ENCODE results near the gene TTC38. TPM values are rescaled to one million over a fixed set of nuclear protein-coding genes. Genes with fewer than 3 reads are reported as not detected.

Gene TTC38
- total RNA-seq, 1 donor from 2014 or later = 60.7 TPM

DNA sequence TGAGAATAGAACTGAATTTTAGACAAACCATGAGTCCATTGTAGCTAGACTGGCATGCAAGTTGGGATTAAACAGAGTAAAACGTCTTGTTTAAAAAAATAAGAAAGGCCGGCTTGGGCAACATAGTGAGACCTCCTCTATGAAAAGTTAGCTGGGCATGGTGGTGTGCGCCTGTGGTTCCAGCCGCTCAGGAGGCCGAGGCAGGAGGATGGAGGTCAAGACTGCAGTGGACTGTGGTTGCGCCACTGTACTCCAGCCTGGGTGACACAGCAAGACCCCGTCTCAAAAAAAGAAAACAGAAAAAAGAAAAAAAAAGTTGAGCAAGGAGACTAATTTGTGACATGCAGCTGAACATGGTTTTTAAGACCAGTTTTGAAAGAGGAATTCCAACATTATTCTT is 41.2 kb upstream of the TTC38 start:
- no peak for DNase-seq (ENCODE audit: low read depth)
- TF ChIP-seq, protein P1, sequence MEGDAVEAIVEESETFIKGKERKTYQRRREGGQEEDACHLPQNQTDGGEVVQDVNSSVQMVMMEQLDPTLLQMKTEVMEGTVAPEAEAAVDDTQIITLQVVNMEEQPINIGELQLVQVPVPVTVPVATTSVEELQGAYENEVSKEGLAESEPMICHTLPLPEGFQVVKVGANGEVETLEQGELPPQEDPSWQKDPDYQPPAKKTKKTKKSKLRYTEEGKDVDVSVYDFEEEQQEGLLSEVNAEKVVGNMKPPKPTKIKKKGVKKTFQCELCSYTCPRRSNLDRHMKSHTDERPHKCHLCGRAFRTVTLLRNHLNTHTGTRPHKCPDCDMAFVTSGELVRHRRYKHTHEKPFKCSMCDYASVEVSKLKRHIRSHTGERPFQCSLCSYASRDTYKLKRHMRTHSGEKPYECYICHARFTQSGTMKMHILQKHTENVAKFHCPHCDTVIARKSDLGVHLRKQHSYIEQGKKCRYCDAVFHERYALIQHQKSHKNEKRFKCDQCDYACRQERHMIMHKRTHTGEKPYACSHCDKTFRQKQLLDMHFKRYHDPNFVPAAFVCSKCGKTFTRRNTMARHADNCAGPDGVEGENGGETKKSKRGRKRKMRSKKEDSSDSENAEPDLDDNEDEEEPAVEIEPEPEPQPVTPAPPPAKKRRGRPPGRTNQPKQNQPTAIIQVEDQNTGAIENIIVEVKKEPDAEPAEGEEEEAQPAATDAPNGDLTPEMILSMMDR (conservative IDR thresholded peaks at IDR 0.05; ENCODE audit: low read depth, low read length) = no peak
- H3K4me3 ChIP-seq (ENCODE audit: low read depth, low read length) = no peak overlapping the region

DNA sequence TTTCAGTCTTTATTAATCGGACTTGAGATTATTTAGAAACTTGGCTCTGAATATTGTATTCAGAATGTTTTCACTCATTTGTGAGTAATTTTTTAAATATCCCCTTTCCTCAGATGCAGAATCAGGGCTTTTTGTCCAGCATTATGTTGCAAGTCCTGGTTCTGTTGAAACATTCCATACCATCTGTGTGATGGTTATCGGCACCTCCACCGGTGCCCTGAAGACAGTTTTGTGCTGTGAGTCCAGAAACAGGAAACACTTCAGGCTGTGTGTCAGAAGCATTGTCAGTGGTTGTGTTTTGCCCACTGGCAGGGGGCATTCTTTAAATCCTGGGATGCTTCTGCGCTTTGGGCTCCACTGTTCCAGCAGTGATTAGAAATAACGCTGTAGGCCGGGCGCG is 38.1 kb upstream of the TTC38 start:
- no peak overlapping the region for H3K4me3 ChIP-seq (ENCODE audit: low read depth, low read length)
- TF ChIP-seq, protein P1 (conservative IDR thresholded peaks at IDR 0.05; ENCODE audit: low read depth, low read length) = no peak
- no peak for DNase-seq (ENCODE audit: low read depth)

DNA sequence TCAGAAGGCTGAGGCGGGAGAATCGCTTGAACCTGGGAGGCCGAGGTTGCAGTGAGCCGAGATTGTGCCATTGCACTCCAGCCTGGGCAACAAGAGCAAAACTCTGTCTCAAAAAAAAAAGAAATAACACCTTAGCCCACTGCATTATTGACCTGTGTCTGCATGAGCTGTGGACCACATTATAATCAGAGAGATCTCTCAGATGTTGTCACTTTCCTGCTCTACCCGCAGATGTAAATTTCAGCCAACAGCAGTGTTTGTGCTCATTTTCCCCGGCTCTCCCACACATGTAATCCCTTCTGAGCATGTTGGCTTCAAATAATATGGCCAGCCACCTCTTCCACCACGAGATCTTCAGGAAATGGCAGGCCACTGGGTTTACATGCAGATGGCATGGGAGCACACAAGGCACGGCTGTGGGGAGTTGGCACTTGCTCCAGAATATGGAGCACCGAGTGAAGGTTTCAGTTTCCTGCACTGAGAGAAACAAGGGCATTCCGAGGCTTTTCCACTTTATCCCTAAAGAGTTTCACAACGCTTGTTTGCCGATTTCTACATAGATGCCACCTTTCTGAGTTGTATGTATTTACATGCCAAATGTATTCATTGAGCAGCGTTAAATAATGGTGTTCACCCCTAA is 37.4 kb upstream of the TTC38 start:
- no peak for DNase-seq (ENCODE audit: low read depth)
- TF ChIP-seq, protein P1 (conservative IDR thresholded peaks at IDR 0.05; ENCODE audit: low read depth, low read length) = no peak
- H3K4me3 ChIP-seq (ENCODE audit: low read depth, low read length) = no peak overlapping the region

DNA sequence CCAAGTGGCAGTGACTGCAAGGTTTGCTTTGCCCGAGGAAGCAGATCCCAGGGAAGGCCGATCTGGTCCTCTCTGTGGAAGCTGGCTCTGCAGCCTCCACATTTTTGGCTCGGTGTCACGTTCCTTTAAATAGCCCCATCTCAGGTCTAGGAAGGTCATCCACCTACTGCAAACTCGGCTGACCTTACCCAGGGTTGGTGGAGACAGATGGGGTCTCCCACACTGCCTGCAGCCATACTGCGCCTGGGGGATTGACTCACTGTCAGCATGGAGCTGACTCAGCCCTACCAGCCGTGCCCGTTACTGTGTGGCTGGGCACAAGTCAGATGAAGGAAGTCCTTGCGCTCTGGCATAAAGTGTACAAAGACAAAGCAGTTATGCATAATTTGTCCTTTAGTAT is 34.6 kb upstream of the TTC38 start:
- TF ChIP-seq, protein P1 (conservative IDR thresholded peaks at IDR 0.05; ENCODE audit: low read depth, low read length) = no peak
- H3K4me3 ChIP-seq (ENCODE audit: low read depth, low read length) = no peak overlapping the region
- no peak for DNase-seq (ENCODE audit: low read depth)

DNA sequence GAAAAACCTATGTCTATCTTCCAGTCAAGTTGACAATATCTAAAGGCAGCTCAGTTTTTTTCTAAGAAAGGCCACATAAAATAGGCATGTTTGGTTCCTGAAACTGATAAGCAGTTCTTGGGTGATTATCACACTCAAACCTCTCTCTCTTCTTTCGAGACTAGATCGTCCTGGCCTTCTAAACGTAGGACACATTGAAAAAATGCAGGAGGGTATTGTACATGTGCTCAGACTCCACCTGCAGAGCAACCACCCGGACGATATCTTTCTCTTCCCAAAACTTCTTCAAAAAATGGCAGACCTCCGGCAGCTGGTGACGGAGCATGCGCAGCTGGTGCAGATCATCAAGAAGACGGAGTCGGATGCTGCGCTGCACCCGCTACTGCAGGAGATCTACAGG is 32.8 kb upstream of the TTC38 start:
- DNase-seq (ENCODE audit: low read depth) = no peak
- H3K4me3 ChIP-seq (ENCODE audit: low read depth, low read length) = no peak overlapping the region
- TF ChIP-seq, protein P1 (conservative IDR thresholded peaks at IDR 0.05; ENCODE audit: low read depth, low read length) = no peak

DNA sequence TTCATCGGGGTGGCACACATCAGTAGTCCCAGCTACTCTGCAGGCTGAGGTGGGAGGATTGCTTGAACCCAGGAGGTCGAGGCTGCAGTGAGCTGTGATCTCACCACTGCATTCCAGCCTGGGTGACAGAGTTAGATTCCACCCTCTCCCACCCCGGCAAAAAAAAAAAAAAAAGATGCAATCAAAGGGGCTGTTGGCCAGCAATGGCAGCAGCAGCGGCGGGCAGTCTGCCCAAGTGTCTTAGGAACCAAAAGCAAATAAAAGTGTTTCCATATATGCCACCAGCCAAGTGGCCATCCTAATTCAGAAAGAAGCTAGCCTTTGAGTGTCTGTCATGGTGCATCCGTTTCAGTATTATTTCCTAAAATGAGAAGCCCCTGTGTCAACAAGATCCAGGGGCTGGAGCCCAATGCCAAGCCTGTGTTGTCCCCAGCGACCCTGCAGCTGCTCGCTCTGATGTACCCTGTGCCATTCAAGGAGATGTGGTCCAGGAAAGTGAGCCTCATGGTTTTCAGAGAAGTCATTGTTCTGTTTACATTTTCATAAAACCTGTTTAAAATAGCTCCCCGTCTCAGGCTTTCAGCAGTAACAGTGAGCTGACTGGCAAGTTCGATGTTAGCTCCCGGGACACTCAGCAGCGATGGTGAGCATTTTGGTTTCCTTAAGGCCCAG is 30.2 kb upstream of the TTC38 start:
- TF ChIP-seq, protein P1 (conservative IDR thresholded peaks at IDR 0.05; ENCODE audit: low read depth, low read length) = no peak
- no peak overlapping the region for H3K4me3 ChIP-seq (ENCODE audit: low read depth, low read length)
- DNase-seq (ENCODE audit: low read depth) = no peak

DNA sequence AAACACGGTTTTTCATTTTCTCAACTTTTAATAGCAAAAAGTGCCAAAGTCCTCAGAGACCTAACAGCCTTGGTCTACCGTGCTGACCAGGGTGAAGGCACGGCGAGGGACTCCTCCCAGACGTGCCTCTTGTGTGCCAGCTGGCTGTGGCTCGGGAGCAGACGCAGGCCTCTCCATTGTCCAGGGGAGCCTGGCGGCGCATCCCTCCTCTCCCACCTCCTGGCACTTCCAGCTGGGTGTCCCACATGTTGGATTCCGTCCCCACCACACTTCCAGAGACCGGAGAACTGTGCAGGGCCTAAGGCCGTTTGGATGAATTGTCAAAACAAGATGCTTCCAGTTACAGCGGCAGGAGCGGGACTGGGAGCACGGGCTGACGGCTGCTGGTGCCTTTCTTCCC is 29.3 kb upstream of the TTC38 start:
- TF ChIP-seq, protein P1 (conservative IDR thresholded peaks at IDR 0.05; ENCODE audit: low read depth, low read length) = no peak
- no peak overlapping the region for H3K4me3 ChIP-seq (ENCODE audit: low read depth, low read length)
- no peak for DNase-seq (ENCODE audit: low read depth)

Data from epithelial cell of proximal tubule (primary cell).